NCI-H2081 (cell line): ENCODE measurements around the gene NLRC5.
"Not testable (repeated sequence)": the region's sequence is repeated elsewhere in the genome, so short reads cannot be mapped to it uniquely, and the experiment has no call there.

Experiments
- DNase-seq, 2 experiments: peaks; one replicate each; lab custom pipeline; 2025; lab: John Stamatoyannopoulos, UW

Gene NLRC5

DNA sequence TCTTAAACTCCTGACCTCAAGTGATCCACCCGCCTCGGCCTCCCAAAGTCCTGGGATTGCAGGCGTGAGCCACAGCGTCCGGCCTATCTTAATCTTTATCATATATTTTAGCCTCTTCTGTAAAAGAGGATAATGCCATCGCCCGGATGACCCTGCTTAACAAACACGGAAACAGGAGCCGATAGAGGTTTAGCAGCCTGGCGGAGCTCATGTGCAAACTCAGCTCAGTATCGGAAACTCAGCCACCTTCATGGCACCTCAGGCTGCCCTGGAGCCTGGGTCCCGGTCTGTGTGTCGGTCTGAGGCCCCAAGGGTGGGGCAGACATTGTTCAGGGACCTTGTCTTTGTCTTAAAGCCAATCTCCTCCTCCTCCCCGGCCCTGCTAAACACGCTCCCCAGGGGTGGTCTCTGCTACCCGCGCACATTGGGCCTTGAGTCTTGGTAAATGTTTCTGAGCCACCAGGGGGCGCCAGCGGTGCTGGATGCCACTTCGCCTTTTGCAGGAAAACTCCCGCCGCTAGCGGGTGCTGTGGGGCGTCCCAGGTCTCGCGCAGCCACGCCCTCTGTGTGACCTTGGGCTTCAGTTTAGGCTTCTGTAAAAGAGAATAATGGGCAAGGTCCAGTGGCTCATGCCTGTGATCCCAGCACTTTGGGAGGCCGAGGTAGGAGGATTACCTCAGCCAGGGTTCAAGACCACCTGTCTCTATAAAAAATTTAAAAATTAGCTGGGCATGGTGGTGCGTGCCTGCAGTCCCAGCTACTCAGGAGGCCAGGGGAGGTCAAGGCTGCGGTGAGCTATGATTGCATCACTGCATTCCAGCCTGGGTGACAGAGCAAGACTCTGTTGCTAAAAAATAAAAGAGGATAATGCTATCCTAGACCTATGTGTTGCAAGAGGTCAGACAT, 24.9 kb upstream of the NLRC5 start:
- no peak for DNase-seq

DNA sequence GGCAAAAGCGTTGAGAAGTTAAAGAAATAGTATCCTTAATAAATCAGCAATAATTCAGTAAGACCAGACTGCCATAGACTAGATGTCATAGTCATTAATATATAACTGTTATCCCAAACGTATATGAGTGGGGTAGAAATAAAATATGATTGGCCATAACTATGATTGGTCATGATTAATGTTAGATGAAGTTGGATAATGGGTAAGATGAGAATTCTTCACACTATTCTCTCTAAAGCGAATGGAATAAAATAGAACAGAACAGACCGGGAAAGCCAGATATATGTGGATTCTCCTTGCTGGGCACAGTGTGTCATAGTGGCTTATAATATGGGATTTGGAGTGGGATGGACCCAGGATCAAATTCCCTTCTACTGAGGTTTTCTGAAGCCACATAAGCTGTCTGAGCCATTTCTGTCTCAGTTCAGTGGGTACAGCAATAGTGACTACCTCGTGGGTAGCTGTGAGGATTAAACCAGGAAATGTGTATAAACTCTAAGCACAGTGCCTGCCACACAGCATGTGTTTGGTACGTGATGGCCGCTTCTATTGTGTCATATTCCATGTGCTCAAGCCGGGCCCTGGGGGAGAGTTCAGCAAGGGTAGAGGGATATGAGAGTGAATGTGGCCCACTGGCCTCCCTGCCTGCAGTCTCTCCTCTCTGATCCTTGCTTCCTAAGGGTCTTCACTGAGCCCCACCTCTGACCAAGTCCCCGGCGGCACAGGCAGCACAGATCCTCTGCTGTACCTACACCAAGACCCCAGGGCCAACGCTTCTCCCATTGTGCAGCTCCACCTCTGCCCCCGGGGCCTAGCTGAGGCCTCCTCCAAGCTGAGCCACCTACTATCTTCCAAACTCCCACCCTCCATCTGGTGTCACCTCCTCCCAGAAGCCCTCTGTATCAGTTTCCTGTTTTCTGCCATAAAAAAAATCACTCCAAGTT, 23.9 kb upstream of the NLRC5 start:
- DNase-seq, result no peak

DNA sequence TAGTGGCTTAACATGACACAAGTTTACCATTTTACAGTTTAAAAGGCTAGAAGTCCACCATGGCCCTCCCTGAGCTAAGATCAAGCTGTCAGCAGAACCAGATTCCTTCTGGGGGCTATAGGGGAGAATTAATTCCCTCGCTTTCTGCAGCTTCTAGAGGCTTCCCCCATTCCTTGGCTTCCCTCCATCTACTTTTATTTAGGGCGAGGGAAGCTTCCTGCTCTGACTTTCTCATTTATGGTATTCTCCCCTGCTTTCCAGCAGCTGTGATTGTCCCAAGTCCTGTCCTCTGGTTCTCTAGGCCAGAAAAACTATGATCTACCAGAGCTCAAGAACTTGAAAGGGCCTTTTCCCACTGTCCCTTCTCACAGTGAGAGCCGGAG, 23.3 kb upstream of the NLRC5 start:
- DNase-seq, result no peak

DNA sequence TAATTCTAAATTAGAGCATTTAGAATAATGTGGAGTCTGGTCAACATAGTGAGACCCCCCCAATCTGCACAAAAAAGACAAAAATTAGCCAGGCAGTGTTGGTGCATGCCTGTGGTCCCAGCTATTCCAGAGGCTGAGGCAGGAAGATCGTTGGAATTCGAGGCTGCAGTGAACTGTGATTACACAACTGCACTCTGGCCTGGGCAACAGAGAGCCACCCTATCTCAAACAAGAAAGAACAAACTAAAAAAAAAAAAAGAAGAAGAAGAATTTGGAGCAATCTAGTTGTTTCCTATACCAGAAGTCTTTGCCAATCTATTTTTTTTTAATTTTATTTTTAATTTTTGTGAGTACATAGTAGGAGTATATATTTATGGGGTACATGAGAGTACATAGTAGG, 21.6 kb upstream of the NLRC5 start:
- no peak for DNase-seq

DNA sequence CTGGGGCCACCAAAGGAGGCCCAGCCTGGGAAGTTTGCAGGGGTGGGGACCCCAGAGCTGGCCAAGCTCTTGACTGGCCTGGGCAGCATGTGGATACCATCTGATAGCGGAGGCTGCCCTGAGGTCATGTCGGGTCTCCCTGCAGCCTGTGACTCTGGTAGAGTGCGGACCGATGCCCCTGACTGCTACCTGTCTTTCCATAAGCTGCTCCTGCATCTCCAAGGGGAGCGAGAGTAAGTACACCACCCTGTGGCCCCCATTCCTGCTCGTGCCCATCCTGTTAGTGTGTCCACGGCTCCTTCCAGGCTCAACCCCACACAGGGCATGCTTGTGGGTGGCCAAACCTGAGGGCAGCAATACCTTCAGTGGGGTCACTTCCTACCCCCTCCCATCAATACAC, 19.6 kb upstream of the NLRC5 start:
- no peak for DNase-seq

DNA sequence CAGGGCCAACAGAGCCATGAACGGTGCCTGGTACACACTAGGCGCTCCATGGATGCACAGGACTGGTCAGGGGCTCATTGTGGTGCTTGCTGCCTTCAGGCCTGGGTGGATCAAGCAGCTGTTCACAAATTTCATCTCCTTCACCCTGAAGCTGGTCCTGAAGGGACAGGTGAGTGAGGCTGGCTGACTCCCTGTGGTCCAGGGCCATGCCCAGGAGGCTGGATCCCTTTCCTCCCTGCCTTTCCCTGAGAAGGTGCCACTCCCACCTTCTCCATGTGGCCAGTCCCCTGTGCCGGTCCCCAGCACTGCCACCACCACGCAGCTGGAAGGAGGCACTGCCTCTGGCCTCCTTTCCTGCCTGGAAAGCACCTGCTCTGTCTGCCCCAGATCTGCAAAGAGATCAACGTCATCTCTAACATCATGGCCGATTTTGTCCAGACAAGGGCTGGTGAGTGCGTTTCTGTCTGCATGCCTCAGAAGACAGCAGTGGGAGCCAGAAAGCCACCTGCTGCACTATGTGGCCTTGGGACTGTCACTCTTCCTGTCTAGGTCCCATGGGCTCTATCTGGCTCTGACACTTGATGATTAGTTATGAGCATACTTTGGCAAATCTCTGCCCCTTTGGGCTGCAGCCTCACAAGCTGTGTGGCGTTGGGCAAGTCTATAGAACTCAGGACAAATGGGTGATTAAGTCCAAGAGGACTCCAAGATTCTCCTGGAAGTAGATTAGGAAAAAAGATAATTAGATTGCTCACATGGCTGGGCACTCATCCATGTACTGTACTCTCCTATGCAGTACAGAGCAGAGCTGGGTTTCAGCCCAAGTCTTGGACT, 18.2 kb upstream of the NLRC5 start:
- DNase-seq, result no peak

DNA sequence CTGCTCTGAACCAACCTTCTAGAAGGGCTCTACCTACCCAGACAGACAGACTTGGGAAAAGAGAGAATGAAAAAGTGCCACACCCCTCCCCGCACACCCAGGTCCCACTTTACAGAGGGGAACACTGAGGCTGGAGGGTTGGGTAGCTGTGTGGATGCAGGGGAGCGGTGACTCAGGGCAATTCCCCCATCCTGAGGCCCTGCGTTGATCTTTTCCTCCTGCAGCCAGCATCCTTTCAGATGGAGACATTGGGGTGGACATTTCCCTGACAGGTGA, 17.7 kb upstream of the NLRC5 start:
- no peak for DNase-seq

DNA sequence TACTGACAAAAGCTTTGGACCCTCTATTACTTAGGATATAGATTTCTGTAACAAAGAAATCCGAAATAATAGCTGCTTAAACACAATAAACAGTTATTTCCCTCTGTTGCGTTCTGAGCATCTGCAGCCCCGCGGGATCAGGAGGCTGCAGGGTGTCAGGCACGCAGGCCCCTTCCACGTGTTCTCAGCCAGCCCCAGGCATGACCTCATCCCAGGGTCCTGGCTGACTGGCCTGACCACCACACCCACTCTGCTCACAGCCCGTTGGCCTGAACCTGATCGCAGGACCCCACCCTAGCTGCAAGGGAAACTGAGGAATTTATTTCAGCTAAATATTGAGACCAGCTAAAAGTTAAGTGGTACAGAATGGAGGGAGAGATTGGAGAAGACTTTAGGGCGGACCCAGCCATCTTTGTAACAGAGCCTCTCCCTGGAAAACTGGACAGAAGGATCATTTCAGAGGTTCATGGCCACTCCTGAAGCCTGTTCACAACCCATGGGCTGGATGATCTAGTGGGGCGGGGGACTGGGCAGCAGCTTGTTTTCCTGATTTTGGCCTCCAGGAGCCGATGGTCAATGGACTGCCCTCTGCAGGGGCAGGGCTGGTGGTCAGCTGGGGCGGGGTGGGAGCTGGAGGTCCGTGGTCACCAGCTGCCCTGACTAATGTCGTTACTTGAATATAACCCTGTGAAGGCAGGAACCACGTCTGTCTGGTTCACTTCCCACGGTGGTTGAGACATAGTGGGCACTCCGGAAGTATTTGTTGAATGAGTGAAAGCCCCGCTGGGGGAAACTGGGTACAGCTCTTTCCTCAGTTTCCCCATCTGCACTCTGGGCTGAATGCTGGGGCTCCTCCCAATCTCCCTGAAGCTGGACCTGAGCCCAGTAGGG, 16.7 kb upstream of the NLRC5 start:
- no peak for DNase-seq

DNA sequence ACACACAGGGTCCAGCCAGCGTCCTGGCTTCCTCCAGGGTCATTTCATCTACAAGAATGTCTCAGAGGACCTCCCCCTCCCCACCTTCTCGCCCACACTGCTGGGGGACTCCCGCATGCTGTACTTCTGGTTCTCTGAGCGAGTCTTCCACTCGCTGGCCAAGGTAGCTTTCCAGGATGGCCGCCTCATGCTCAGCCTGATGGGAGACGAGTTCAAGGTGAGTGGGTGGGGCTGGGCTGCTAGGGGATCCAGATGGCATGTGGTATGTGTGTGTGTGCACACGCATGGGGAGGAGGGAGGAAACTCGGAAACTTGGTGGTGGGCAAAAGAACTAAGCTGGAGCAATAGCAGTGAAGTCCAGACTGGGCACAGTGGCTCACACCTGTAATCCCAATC, 16.1 kb upstream of the NLRC5 start:
- DNase-seq, result no peak

DNA sequence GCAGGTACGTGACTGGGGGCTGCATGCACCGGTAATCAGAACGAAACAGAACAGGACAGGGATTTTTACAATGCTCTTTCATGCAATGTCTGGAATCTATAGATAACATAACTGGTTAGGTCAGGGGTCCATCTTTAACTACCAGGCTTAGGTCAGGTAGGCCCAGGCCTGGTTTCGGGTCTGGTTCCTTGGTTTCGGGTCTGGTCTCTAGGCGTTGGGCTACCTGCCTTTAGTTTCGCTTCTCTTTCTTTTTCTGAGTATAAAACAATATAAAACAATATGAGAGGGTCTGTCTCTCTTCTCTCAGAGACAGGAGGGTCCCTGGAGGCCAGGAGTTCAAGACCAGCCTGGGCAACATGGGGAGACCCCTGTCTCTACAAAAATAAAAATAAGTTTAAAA, 15.5 kb upstream of the NLRC5 start:
- DNase-seq, result not testable (repeated sequence)

DNA sequence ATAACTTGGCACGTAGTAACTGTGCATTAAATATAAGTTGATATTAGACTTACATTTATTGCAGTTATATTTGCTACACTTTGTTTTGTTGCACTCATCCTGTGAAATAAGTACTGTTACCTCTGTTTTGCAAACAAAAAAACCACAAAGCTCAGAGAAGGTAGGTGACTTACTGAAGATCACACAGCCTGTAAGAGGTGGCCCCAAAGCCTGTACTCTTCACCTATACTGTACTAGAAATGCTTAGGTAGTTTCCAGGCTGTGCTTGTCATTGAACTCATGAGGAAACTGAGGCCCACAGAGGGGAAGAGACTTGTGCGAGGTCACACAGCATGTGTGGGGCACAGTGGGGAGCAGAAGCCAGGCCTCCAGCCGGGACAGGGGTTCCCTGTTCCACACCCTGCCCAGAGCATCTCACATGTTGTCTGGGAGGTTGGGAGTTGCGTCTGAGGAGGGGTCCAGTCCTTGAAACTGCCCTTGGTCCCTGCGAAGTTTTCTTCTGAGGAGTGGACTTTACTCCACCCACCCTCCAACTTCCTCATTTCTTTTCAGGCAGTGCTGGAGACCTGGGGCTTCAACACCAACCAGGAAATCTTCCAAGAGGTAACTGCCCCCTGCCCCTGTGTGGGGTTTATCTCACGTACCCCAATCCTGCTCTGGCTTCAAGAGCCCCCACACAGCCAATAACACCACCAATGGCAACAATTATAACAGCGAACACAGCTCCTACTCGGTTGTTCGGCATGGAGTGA, 14.6 kb upstream of the NLRC5 start:
- DNase-seq, result no peak

DNA sequence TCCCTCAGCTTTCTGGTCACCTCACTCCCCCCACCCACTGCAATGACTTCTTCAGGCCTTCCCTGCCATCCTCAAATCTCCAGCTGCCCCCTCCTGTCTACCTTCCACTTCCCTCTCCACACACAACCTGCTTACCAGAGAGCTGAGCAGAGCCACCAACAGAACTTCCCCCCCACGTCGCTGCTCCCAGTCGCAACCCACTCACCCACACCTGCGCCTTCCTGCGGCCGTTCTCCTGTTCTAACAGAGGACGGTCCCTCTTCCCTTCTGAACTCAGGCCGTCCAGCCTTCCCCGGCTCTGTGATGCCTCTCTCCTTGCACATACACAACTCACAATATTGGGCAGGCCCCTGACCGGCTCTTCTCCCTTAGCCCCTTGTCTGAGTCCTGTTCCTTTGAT, 13.6 kb upstream of the NLRC5 start:
- no peak for DNase-seq

DNA sequence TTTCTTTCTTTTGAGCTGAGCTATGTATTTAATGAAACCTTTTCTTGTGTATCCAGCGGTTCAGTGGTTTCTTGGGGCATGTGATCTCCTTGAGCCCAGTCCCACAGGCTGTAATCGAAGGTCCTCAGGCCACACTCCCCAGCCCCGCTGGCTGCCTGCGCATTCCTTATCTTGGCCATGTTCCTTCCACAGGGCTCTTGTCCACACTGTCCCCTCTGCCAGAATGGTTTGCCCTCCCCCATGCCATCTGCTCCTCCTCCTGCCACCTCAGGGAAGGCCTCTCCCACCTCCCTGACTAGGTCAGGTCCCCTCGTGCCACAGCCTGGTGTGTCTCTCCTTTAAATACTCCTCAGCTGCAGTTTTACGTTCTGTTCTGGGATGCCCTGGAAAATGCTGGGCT, 12.1 kb upstream of the NLRC5 start:
- no peak for DNase-seq

DNA sequence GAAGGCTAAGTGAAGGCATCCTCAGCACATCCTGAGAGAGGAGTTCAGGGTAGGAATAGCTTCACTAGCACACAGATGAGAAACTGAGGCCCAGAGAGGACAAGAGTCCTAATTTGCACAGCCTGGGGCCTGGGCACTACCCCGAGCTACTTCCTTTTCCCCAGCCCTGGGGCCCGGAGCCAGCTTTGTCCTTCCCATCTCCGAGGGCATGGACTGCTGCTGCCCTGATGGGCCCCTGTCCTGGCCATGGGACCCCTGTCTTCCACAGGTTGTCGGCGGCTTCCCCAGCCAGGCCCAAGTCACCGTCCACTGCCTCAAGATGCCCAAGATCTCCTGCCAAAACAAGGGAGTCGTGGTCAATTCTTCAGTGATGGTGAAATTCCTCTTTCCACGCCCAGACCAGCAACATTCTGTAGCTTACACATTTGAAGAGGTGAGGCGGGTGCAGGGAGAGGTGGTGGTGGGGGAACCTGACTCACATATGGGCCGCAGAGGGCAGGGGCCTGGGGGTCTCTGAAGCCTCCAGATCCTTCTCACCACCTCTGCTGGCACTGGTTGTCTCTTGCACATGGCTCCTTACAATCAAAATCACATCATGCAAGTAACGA, 11.4 kb upstream of the NLRC5 start:
- DNase-seq, result no peak

DNA sequence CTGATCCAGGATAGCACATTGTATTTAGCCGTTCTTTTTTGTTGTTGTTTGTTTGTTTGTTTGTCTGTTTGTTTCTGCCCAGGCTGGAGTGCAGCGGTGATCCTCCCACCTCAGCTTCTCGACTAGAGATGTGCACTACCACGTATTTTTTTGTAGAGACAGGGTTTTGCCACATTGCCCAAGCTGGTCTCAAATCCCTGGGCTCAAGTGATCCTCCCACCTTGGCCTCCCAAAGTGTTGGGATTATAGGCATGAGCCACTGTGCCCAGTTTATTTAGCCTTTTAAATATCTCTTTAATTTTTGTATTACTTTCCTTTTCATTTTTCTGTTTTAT, 9.2 kb upstream of the NLRC5 start:
- no peak for DNase-seq

DNA sequence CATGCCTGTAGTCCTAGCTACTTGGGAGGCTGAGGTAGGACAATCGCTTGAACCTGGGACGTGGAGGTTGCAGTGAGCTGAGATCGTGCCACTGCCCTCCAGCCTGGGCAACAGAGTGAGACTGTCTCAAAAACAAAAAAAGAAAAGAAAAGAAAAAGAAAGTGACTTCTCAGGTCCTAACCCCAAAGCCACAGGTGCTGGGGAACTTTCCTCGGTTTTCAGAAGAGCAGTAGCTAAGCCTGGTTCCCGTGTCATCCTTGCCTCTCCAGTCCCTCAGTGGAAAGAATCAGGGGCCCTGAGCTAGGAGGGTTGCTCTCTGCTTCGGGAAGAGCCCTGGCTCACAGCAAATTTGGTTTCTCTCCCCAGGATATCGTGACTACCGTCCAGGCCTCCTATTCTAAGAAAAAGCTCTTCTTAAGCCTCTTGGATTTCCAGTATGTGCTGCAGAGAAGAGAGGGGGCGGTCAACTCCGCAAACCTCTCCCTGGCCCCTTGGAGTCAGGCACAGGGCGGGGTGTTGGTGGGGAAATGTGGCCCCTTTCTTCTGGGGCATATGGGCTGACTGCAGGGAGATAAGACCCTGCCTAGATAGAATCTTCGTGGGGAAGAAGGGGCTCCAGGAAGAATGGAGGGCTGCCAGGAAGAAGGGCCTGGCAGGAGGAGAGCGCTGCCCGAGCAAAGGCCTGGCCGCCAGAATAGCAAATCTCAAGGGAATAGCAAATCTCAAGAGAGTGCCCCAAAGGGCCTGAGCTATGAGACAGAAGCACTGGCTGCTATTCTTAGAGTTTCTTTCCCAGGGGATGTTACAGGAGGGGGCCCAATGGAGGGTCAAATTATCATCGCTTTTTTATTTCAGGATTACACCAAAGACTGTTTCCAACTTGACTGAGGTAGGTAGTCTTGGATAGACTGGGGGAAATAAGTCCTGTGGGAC, 8.3 kb upstream of the NLRC5 start:
- DNase-seq, result no peak

DNA sequence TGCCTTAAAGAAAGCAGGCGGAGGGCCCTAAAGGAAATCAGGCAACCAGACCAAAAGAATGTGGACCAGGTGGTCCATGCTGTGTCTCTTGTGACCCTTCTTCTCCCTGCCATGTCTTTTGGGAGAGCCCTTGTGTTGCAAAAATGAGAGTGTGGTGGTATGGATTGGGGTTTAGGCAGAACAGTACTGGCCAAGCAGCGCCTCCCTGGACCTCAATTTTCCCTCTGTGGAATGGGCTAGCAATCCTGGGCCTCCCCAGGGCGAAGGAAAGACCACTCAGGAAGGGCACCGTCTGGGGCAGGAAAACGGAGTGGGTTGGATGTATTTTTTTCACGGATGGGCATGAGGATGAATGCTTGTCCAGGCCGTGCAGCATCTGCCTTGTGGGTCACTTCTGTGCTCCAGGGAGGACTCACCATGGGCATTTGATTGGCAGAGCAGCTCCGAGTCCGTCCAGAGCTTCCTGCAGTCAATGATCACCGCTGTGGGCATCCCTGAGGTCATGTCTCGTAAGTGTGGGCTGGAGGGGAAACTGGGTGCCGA, 7.6 kb upstream of the NLRC5 start:
- no peak for DNase-seq

DNA sequence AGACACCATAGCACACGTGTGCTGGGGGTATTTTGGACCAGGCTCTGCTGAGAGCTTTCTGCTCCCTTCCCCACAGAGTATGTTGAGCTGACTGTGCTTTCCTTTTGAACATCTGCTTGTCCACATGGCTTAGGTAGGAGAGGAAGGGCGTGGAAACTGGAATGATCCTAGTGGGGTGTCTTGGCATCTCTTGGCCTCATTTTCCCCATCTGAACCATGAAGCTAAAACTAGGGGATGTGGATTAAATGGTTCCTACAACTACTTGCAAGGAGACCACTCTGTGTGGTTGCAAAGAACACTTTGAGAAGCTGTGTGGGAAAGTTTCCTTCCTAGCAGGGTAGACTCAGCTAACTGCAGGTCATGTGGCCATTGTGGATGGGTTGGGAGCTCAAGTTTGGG, 6.7 kb upstream of the NLRC5 start:
- no peak for DNase-seq

DNA sequence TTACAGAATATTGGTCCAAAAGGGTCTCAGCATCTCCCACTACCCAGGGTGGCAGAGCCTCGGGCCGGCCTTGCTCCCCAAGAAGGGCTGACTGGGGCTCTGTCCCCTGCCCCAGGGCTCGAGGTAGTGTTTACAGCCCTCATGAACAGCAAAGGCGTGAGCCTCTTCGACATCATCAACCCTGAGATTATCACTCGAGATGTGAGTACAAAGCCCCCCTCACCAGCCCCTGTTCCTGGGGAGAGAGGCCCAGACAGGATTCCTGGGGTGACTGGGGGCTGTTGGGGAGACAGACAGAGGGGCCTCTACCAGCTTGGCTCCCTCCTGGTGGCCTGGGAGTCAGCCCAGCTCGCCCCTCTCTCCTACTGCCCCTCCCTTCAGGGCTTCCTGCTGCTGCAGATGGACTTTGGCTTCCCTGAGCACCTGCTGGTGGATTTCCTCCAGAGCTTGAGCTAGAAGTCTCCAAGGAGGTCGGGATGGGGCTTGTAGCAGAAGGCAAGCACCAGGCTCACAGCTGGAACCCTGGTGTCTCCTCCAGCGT, 6.1 kb upstream of the NLRC5 start:
- DNase-seq, result no peak
